K562 treated with DMSO at 1 percent for 4 hours (cell line): ENCODE results near the gene GABRR3. TPM values are rescaled to one million over a fixed set of nuclear protein-coding genes. Genes with fewer than 3 reads are reported as not detected.

Experiments used
- total RNA-seq: library from RNA; unstranded; fragments of 300-600 nt; gene quantifications from 2 replicates; pipeline ENCODE4 v1.2.3, GENCODE V29; 2022; ENCODE audit not compliant: insufficient read depth

Gene GABRR3
- total RNA-seq: not detected in 2 replicates

GRCh38 chr3:98035208-98035607, at the start of gene GABRR3:
Gene GABRR3 (minus strand): TSS chr3:98035315. CDS start chr3:98034987, 328 bp downstream.

GRCh38 chr3:97971679-97972567, 63.2 kb downstream of the GABRR3 start, which contains the start of gene RIOX2:
Gene RIOX2 (minus strand): TSS chr3:97972431. CDS start chr3:97967593, 4,838 bp downstream.

Other genes with a start within 250 kb of the GABRR3 start
- gene CRYBG3, start 213.3 kb downstream of the GABRR3 start, total RNA-seq: not detected in 2 replicates
- gene RIOX2, start 62.9 kb downstream of the GABRR3 start, total RNA-seq: 5.4 and 6.0 TPM in 2 replicates
- gene OR5AC2, start 51.9 kb upstream of the GABRR3 start, total RNA-seq: not detected in 2 replicates
- gene OR5H1, start 95.4 kb upstream of the GABRR3 start, total RNA-seq: not detected in 2 replicates
- not detected in 2 replicates for gene OR5H14, start 112.2 kb upstream of the GABRR3 start, total RNA-seq
- not detected in 2 replicates for gene OR5H15, start 131.4 kb upstream of the GABRR3 start, total RNA-seq
- gene OR5H6, start 228.9 kb upstream of the GABRR3 start, total RNA-seq: not detected in 2 replicates
- not detected in 2 replicates for gene OR5H2, start 247.2 kb upstream of the GABRR3 start, total RNA-seq